Measurements from ENCODE around the gene PRR5L. TPM values are rescaled to one million over a fixed set of nuclear protein-coding genes. Genes with fewer than 3 reads are reported as not detected.
A peak's percentile ranks its signal among the peaks of the same experiment; 100 is the strongest.

The PRR5L gene
- polyA plus RNA-seq, 3 donors: 3.5 to 16.0 (median 7.4) TPM

GRCh38 chr11:36326524-36327419 lies 30.7 kb downstream of the PRR5L start:
- H3K27me3 ChIP-seq (ENCODE audit: control insufficient read depth in 2 of 2, insufficient read depth in 2 of 2, low read length in 2 of 2): no peaks in the 10 kb centered on the region
- Mint-ChIP-seq H3K9me3 (no peaks in the 10 kb centered on the region), H3K27ac (peak overlapping the region in 1 of 7 donors; percentile 64), H3K4me3 (peak overlapping the region in 1 of 2 donors; percentile 58), H3K4me1 (peaks cover 4% of the 10 kb centered on the region), H3K27me3 (ENCODE audit: low read depth in 3 of 3) (peaks cover 0 to 1% (median 0%) of the 10 kb centered on the region in 3 donors), H3K36me3 (no peaks in the 10 kb centered on the region)
- peaks cover 3 to 6% of the 10 kb centered on the region in 2 donors for H3K4me1 ChIP-seq (ENCODE audit: control insufficient read depth in 1 of 2, insufficient read depth in 2 of 2, low read length in 2 of 2)
- no peaks in the 10 kb centered on the region for H3K36me3 ChIP-seq (replicated peaks in 1 of 2; ENCODE audit: control insufficient read depth in 1 of 2, insufficient read depth in 2 of 2, low read length in 2 of 2)
- TF ChIP-seq, protein P1, sequence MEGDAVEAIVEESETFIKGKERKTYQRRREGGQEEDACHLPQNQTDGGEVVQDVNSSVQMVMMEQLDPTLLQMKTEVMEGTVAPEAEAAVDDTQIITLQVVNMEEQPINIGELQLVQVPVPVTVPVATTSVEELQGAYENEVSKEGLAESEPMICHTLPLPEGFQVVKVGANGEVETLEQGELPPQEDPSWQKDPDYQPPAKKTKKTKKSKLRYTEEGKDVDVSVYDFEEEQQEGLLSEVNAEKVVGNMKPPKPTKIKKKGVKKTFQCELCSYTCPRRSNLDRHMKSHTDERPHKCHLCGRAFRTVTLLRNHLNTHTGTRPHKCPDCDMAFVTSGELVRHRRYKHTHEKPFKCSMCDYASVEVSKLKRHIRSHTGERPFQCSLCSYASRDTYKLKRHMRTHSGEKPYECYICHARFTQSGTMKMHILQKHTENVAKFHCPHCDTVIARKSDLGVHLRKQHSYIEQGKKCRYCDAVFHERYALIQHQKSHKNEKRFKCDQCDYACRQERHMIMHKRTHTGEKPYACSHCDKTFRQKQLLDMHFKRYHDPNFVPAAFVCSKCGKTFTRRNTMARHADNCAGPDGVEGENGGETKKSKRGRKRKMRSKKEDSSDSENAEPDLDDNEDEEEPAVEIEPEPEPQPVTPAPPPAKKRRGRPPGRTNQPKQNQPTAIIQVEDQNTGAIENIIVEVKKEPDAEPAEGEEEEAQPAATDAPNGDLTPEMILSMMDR (IDR thresholded peaks at IDR 0.05): no peak
- peak in 1 of 3 donors; percentile 12 for DNase-seq
- no peak overlapping the region for H3K27ac ChIP-seq (ENCODE audit: low read depth in 1 of 2, low read length in 2 of 2)
- intact Hi-C loops (cut with micrococcal nuclease): no loop called here
- 50% methylated on average over 3 of the region's 3 CpGs for WGBS (ENCODE audit: insufficient coverage)
- no peaks in the 10 kb centered on the region for H4K20me1 ChIP-seq (ENCODE audit: insufficient read depth, low read length)
- peak overlapping the region; percentile 8 for H2AFZ ChIP-seq (ENCODE audit: insufficient read depth, low read depth, low read length, poor library complexity, severe bottlenecking)
- H3K9ac ChIP-seq (ENCODE audit: insufficient read depth, low read length, poor library complexity, severe bottlenecking): no peak overlapping the region
- H3K9me3 ChIP-seq (replicated peaks in 1 of 2; ENCODE audit: control insufficient read depth in 1 of 2, insufficient read depth in 1 of 2, low read length in 2 of 2): no peaks in the 10 kb centered on the region
- H3K79me2 ChIP-seq (ENCODE audit: insufficient read depth, low read length): no peaks in the 10 kb centered on the region
- no peak overlapping the region for H3K4me3 ChIP-seq (replicated peaks in 1 of 3; ENCODE audit: low read depth in 2 of 3, low read length in 3 of 3)
- no peak overlapping the region for H3K4me2 ChIP-seq (replicated peaks; ENCODE audit: extremely low read depth, low read length, poor library complexity, severe bottlenecking)

DNA sequence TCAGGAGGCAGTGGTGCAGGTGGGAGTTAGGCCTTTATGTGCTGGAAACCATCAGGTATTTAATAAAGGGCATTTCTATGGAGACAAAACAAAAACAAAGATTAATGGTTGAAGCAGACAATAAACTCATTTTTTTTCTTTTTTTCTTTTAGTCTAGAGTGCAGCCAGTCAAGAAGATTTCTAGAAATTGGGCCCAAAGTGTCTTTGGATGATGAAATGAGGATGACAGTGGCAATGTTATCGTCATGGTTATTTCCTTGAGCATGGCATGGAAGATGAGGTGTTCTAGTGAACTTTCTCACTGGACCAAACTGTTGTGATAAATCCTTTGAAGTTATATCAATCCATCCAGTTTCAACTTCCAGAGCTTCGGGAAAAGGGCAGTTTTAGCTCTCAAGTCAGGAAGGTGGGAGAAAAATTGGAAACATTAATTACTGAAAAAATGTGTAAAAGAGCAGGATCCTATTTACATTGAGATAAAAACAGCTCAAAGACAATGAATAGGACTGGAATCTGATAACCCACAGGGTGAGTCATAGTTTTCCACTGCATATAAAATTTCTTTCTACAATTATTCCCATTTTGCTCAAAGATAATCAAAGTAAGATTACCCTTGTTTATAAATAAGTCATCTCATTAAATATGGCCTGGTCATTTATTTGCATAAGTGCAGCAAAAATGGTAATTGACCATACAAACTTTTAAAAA lies 33.0 kb downstream of the PRR5L start:
- peaks cover 0 to 7% (median 0%) of the 10 kb centered on the region in 3 donors for H3K27me3 Mint-ChIP-seq (ENCODE audit: low read depth in 3 of 3)
- no peaks in the 10 kb centered on the region for H3K36me3 ChIP-seq (replicated peaks in 1 of 2; ENCODE audit: control insufficient read depth in 1 of 2, insufficient read depth in 2 of 2, low read length in 2 of 2)
- no peak overlapping the region for H3K4me3 Mint-ChIP-seq
- no peaks in the 10 kb centered on the region for H3K9me3 ChIP-seq (replicated peaks in 1 of 2; ENCODE audit: control insufficient read depth in 1 of 2, insufficient read depth in 1 of 2, low read length in 2 of 2)
- no peak overlapping the region for H3K9ac ChIP-seq (ENCODE audit: insufficient read depth, low read length, poor library complexity, severe bottlenecking)
- no peak overlapping the region for H2AFZ ChIP-seq (ENCODE audit: insufficient read depth, low read depth, low read length, poor library complexity, severe bottlenecking)
- intact Hi-C loops (cut with micrococcal nuclease): no loop called here
- peaks cover 3 to 6% of the 10 kb centered on the region in 2 donors for H3K4me1 ChIP-seq (ENCODE audit: control insufficient read depth in 1 of 2, insufficient read depth in 2 of 2, low read length in 2 of 2)
- H3K27me3 ChIP-seq (ENCODE audit: control insufficient read depth in 2 of 2, insufficient read depth in 2 of 2, low read length in 2 of 2): no peaks in the 10 kb centered on the region
- TF ChIP-seq, protein P1 (IDR thresholded peaks at IDR 0.05): no peak
- H3K36me3 Mint-ChIP-seq: no peaks in the 10 kb centered on the region
- H3K4me2 ChIP-seq (replicated peaks; ENCODE audit: extremely low read depth, low read length, poor library complexity, severe bottlenecking): no peak overlapping the region
- no peak overlapping the region for H3K27ac Mint-ChIP-seq
- peaks cover 0 to 4% (median 0%) of the 10 kb centered on the region in 7 donors for H3K9me3 Mint-ChIP-seq
- 80% methylated on average over 1 of the region's 2 CpGs for WGBS (ENCODE audit: insufficient coverage)
- no peaks in the 10 kb centered on the region for H4K20me1 ChIP-seq (ENCODE audit: insufficient read depth, low read length)
- no peak for DNase-seq
- peaks cover 8% of the 10 kb centered on the region for H3K4me1 Mint-ChIP-seq
- H3K79me2 ChIP-seq (ENCODE audit: insufficient read depth, low read length): no peaks in the 10 kb centered on the region
- no peak overlapping the region for H3K27ac ChIP-seq (ENCODE audit: low read depth in 1 of 2, low read length in 2 of 2)
- H3K4me3 ChIP-seq (replicated peaks in 1 of 3; ENCODE audit: low read depth in 2 of 3, low read length in 3 of 3): no peak overlapping the region

Measured in CD14-positive monocyte (primary cell).